ENCODE data around the gene LCN12.

The LCN12 gene

GRCh38 chr9:136921307-136921706, 30.8 kb upstream of the LCN12 start:
- TF ChIP-seq, protein P1, sequence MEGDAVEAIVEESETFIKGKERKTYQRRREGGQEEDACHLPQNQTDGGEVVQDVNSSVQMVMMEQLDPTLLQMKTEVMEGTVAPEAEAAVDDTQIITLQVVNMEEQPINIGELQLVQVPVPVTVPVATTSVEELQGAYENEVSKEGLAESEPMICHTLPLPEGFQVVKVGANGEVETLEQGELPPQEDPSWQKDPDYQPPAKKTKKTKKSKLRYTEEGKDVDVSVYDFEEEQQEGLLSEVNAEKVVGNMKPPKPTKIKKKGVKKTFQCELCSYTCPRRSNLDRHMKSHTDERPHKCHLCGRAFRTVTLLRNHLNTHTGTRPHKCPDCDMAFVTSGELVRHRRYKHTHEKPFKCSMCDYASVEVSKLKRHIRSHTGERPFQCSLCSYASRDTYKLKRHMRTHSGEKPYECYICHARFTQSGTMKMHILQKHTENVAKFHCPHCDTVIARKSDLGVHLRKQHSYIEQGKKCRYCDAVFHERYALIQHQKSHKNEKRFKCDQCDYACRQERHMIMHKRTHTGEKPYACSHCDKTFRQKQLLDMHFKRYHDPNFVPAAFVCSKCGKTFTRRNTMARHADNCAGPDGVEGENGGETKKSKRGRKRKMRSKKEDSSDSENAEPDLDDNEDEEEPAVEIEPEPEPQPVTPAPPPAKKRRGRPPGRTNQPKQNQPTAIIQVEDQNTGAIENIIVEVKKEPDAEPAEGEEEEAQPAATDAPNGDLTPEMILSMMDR (IDR thresholded peaks at IDR 0.05; ENCODE audit: low read length, missing control alignments): no peak
- no peak for DNase-seq (ENCODE audit: low read depth)
- no peak overlapping the region for H3K4me3 ChIP-seq (replicated peaks; ENCODE audit: low read depth, low read length)

DNA sequence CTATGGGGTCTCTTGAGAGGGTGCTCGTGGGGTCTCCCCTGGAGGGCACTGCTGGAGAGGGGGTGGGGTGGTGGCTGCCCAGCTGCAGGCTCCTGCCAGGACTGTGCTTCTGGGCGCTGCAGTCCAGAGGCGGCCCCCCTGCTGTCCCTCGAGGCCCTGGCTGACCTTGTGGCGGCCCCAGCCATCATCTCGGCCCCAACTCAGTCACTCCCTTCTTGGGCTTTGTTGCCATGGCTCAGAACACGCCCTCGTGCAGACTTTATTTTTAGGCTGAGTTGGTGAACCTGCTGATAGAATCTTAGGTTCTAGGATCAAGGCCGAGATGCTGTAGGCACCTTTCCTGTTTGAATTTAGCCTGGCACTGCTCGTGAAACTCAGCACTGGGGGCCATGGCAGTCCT, 30.4 kb upstream of the LCN12 start:
- H3K4me3 ChIP-seq (replicated peaks; ENCODE audit: low read depth, low read length): no peak overlapping the region
- TF ChIP-seq, protein P1 (IDR thresholded peaks at IDR 0.05; ENCODE audit: low read length, missing control alignments): no peak
- DNase-seq (ENCODE audit: low read depth): no peak

DNA sequence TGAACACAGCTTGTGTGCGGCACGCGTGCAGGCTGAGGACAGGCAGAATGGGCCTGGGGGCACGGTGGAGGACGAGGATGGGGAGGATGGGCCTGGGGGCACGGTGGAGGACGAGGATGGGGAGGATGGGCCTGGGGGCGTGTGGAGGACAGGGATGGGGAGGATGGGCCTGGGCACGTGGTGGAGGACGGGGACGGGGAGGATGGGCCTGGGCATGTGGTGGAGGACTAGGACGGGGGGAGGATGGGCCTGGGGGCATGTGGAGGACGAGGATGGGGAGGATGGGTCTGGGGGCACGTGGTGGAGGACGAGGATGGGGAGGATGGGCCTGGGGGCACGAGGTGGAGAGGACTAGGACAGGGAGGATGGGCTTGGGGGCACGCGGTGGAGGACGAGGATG, 29.5 kb upstream of the LCN12 start:
- H3K4me3 ChIP-seq (replicated peaks; ENCODE audit: low read depth, low read length): no peak overlapping the region
- TF ChIP-seq, protein P1 (IDR thresholded peaks at IDR 0.05; ENCODE audit: low read length, missing control alignments): no peak
- DNase-seq (ENCODE audit: low read depth): no peak

DNA sequence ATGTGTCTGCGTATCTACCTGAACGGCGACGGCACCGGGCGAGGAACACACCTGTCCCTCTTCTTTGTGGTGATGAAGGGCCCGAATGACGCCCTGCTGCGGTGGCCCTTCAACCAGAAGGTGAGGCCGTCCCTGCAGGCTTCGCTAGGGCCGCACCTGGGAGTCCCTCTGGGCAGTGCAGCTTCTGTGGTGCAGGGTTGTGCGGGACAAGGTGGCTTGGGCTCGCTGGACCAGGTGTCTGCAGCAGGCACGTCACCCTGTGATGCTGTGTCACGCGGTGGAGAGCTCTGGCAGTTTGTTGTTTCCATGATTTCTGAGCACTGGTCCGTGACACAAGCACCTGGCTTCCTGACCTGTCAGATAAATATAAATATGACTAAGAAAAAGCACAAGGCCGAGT, 28.2 kb upstream of the LCN12 start:
- TF ChIP-seq, protein P1 (IDR thresholded peaks at IDR 0.05; ENCODE audit: low read length, missing control alignments): no peak
- no peak overlapping the region for H3K4me3 ChIP-seq (replicated peaks; ENCODE audit: low read depth, low read length)
- no peak for DNase-seq (ENCODE audit: low read depth)

- no peak for DNase-seq (ENCODE audit: low read depth)
- TF ChIP-seq, protein P1 (IDR thresholded peaks at IDR 0.05; ENCODE audit: low read length, missing control alignments): no peak
- no peak overlapping the region for H3K4me3 ChIP-seq (replicated peaks; ENCODE audit: low read depth, low read length)
These were observed 26.5 kb upstream of the LCN12 start for GRCh38 chr9:136925414-136926153.

DNA sequence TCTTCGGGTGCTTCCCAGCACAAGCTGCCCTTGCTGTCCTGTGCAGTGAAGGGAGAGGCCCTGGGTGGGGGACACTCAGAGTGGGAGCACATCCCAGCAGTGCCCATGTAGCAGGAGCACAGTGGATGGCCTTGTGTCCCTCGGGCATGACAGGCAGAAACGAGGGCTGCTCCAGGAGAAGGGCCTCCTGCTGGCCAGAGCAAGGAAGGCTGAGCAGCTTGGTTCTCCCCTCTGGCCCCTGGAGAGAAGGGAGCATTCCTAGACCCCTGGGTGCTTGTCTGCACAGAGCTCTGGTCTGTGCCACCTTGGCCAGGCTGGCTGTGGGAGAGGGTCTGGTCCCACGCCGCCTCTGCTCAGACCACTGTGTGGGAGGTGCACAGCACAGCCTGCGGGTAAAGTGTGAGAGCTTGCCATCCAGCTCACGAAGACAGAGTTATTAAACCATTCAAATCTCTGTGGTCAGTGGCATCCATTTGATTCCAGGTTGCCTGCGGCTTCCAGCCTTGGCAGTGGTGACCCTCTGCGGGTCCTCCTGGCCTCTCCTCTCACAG, 25.8 kb upstream of the LCN12 start:
- H3K4me3 ChIP-seq (replicated peaks; ENCODE audit: low read depth, low read length): no peak overlapping the region
- TF ChIP-seq, protein P1 (IDR thresholded peaks at IDR 0.05; ENCODE audit: low read length, missing control alignments): no peak
- DNase-seq (ENCODE audit: low read depth): no peak

GRCh38 chr9:136926749-136927148, 25.3 kb upstream of the LCN12 start:
- no peak for DNase-seq (ENCODE audit: low read depth)
- no peak overlapping the region for H3K4me3 ChIP-seq (replicated peaks; ENCODE audit: low read depth, low read length)
- TF ChIP-seq, protein P1 (IDR thresholded peaks at IDR 0.05; ENCODE audit: low read length, missing control alignments): no peak
